Suprapubic skin (tissue), 3 donors: ENCODE data around the gene SPATA4.

Experiments
- CTCF ChIP-seq, 2 donors: fragments of 200-600 bp in 1 of 2; fragments of 450-650 bp in 1 of 2; sonication (generic) in 1 of 2; IDR thresholded peaks; one replicate each; pipeline ENCODE4 v1.5.1; 2016 to 2019; ENCODE audit warnings: antibody characterized with exemption in 2 of 2, mild to moderate bottlenecking in 1 of 2, moderate library complexity in 1 of 2
- EP300 ChIP-seq: sonication (generic); formaldehyde crosslinking; IDR thresholded peaks from one replicate; pipeline ENCODE4 v1.6.1; 2017; ENCODE audit warnings: antibody characterized with exemption

- TF ChIP-seq CTCF (IDR thresholded peaks at IDR 0.05) = no peak
- no peak for TF ChIP-seq EP300
These were observed 46.3 kb upstream of the SPATA4 start for GRCh38 chr4:176241703-176242102.
